ENCODE data around the gene DLX5.
"Not testable (repeated sequence)": the region's sequence is repeated elsewhere in the genome, so short reads cannot be mapped to it uniquely, and the experiment has no call there.

The DLX5 gene
- 0 reads per million in 9 experiments for total RNA-seq

DNA sequence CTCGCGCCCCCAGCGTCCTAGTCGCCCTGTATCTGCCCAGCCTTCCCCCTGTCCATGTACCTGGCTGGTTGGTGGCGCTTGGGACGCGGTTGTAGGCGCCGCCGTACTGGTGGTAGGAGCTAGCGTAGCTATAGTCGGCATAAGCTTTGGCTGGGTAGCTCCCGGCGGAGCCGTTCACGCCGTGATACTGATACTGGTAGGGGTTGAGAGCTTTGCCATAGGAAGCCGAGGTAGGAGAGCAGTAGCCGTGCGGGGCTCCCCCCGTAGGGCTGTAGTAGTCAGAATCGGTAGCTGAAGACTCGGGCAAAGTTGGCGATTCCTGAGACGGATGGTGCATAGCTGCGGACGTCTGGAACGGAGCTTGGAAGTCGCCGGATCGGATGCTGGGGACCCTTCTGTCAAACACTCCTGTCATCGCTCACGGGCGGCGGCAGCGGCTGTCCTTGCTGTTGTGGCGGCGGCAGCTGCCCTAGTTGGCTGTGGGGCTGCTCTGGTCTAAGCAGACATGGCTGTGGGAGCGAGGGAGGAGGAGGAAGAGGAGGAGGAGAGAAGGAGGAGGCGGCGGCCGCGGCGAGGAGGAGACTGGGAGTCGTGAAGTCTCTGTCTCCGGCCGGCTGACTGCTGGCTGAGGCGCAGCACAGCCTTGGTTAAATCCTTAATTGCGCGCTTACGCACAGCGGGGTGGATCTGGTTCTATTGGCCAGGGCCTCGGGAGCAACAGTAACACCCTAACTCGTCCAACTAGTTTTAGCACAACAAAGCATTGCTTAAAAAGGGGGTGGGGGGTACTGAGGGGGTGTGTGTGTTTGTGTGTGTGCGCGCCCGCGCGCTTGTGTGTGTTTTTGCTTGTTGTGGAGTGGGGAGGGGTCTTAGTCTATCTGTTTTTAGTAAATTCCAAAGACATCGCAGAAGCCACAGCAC lies at the start of gene DLX5:
Gene DLX5 (minus strand): TSS at position 623 of the 921 bp plus-strand sequence. CDS start 208 bp downstream, at position 415.
- peaks cover 91 to 97% of the 10 kb centered on the region in 2 donors for H3K27me3 Mint-ChIP-seq
- H3K4me1 Mint-ChIP-seq (ENCODE audit: low read depth in 2 of 2), result peaks cover 34 to 38% of the 10 kb centered on the region in 2 donors
- H3K9me3 Mint-ChIP-seq, result no peaks in the 10 kb centered on the region
- peak within 1 kb of the TSS; percentile 40 to 48 for H3K4me3 Mint-ChIP-seq
- ATAC-seq (replicated peaks) (no peak), DNase-seq (no peak)
- H3K36me3 Mint-ChIP-seq (ENCODE audit: insufficient read depth), result peaks cover 6% of the 10 kb centered on the region
- no peak within 1 kb of the TSS for H3K27ac Mint-ChIP-seq

- not testable (repeated sequence) for ATAC-seq (replicated peaks); DNase-seq; H3K4me1 Mint-ChIP-seq (ENCODE audit: low read depth in 2 of 2); H3K4me3 Mint-ChIP-seq; H3K36me3 Mint-ChIP-seq (ENCODE audit: insufficient read depth); H3K9me3 Mint-ChIP-seq; H3K27ac Mint-ChIP-seq
- peaks cover 51 to 66% of the 10 kb centered on the region in 2 donors for H3K27me3 Mint-ChIP-seq
These were observed 47.4 kb upstream of the DLX5 start for GRCh38 chr7:97072025-97072424.

DNA sequence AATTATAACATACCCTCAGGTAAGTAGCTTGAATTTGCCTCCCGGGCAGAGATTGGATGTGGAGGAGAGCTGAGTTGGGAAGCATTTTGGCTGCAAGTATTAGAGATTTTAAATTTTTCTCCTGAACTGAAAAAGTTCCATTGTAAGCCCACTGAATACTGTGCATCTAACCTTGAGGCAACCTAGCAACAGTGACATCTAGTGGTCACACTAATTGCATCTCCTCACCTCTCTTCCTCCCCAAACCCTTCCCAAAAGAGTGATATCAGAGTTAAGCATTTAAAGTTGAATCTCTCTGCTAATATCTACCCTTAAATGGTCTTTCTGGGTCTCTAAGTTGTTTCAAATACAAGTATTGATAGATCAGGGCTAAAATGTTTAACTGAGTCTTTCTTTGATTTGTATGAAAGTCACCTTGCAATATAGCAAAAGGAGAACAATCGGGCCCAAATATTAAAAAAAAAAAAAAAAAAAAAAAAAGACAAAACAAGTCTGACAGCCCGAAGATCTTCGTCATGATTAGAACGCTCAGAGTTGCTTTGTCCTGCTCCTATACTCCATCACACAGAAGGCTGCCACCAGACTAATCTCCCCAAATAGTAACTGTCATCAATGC lies 40.4 kb upstream of the DLX5 start:
- peak; percentile 54 for ATAC-seq (replicated peaks)
- Mint-ChIP-seq H3K9me3 (no peaks in the 10 kb centered on the region), H3K27ac (no peak overlapping the region), H3K4me1 (ENCODE audit: low read depth in 2 of 2) (no peaks in the 10 kb centered on the region), H3K4me3 (no peak overlapping the region), H3K27me3 (peaks cover under 1 to 1% of the 10 kb centered on the region in 2 donors), H3K36me3 (ENCODE audit: insufficient read depth) (no peaks in the 10 kb centered on the region)
- DNase-seq, result peak; percentile 6 to 12 (median 10)

- no peaks in the 10 kb centered on the region for H3K4me1 Mint-ChIP-seq (ENCODE audit: low read depth in 2 of 2)
- peaks cover 12% of the 10 kb centered on the region in 2 donors for H3K27me3 Mint-ChIP-seq
These were observed 39.4 kb upstream of the DLX5 start for GRCh38 chr7:97064020-97064419.

DNA sequence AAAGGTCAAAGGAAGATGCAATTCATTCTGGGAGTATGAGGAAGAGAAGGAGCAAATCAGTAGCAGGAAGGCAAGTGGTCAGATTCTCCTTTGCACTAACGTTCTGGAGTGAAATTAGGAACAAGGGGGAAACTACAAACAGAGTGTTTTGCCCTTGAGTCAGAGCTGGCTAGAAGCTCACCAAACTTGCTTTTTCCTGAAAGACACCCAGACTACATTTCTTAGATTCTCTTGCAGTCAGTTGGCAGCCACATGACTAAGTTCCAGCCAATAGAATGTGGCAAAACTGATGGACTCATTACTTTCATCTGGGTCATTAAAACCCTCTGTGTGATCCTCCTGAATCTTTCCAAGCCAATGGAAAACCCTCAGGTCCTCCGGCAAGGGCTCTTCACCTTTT lies 18.6 kb upstream of the DLX5 start:
- H3K36me3 Mint-ChIP-seq (ENCODE audit: insufficient read depth), result no peaks in the 10 kb centered on the region
- no peak overlapping the region for H3K27ac Mint-ChIP-seq
- DNase-seq (no peak), ATAC-seq (replicated peaks) (no peak)
- no peaks in the 10 kb centered on the region for H3K9me3 Mint-ChIP-seq
- H3K4me1 Mint-ChIP-seq (ENCODE audit: low read depth in 2 of 2), result no peaks in the 10 kb centered on the region
- H3K4me3 Mint-ChIP-seq, result no peak overlapping the region
- H3K27me3 Mint-ChIP-seq, result peaks cover 50 to 53% of the 10 kb centered on the region in 2 donors

More at GRCh38 chr7:97064020-97064419, 39.4 kb upstream of the DLX5 start:
- no peak for ATAC-seq (replicated peaks)
- peaks cover 8 to 10% of the 10 kb centered on the region in 2 donors for H3K9me3 Mint-ChIP-seq
- no peak overlapping the region for H3K27ac Mint-ChIP-seq
- no peaks in the 10 kb centered on the region for H3K36me3 Mint-ChIP-seq (ENCODE audit: insufficient read depth)
- DNase-seq, result no peak
- no peak overlapping the region for H3K4me3 Mint-ChIP-seq

DNA sequence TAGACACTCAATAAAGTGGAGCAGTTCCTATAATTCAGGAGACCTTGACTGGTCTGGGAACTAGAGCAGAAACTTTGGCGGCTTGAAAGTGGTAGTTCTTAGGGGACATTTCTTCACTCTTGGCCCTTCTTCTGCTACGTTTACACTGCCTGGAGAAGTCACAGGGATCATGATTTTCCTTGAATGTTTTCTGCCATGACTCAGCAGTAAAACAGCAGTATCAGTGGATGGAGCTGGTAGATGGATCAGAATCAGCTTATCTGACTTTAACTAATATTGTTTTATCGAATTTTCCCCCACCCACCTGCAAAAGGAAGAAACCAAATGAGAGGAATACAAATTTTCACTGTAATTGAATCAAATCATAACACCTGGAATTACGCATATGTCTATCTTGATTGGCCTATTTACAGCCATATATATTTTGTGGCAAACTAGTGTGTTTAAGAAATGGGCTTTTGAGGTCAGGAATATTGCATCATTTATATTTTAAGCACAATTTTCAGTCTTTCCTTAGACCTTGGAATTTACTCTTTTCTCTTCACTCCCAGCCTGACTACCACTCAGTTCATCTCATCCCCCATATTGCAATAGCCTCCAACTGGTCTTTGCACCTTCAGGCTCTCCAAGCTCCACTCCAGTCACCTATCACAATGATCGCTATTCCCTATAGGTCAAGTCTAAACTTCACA lies 14.9 kb upstream of the DLX5 start:
- Mint-ChIP-seq H3K27me3 (peaks cover 45 to 49% of the 10 kb centered on the region in 2 donors), H3K27ac (no peak overlapping the region)
- ATAC-seq (replicated peaks), result no peak

GRCh38 chr7:97034213-97034852 lies 9.7 kb upstream of the DLX5 start:
- not testable (repeated sequence) for H3K4me3 Mint-ChIP-seq; H3K27ac Mint-ChIP-seq; ATAC-seq (replicated peaks); H3K36me3 Mint-ChIP-seq (ENCODE audit: insufficient read depth); DNase-seq; H3K9me3 Mint-ChIP-seq; H3K4me1 Mint-ChIP-seq (ENCODE audit: low read depth in 2 of 2)
- peaks cover 22 to 31% of the 10 kb centered on the region in 2 donors for H3K27me3 Mint-ChIP-seq

More for the DNA sequence above, 14.9 kb upstream of the DLX5 start:
- Mint-ChIP-seq H3K36me3 (ENCODE audit: insufficient read depth) (no peaks in the 10 kb centered on the region), H3K4me1 (ENCODE audit: low read depth in 2 of 2) (no peaks in the 10 kb centered on the region), H3K4me3 (no peak overlapping the region), H3K9me3 (no peaks in the 10 kb centered on the region)
- DNase-seq, result no peak

GRCh38 chr7:97027427-97028234 lies 3.0 kb upstream of the DLX5 start:
- no peak overlapping the region for H3K27ac Mint-ChIP-seq
- DNase-seq (peak; percentile 41 to 49 (median 46)), ATAC-seq (replicated peaks) (peak; percentile 64)
- peaks cover 74 to 88% of the 10 kb centered on the region in 2 donors for H3K27me3 Mint-ChIP-seq
- peaks cover 3% of the 10 kb centered on the region for H3K36me3 Mint-ChIP-seq (ENCODE audit: insufficient read depth)
- peaks cover 26 to 32% of the 10 kb centered on the region in 2 donors for H3K4me1 Mint-ChIP-seq (ENCODE audit: low read depth in 2 of 2)
- peak overlapping the region; percentile 60 to 70 for H3K4me3 Mint-ChIP-seq
- H3K9me3 Mint-ChIP-seq, result no peaks in the 10 kb centered on the region

GRCh38 chr7:97026715-97027426 lies 2.2 kb upstream of the DLX5 start:
- DNase-seq (no peak), ATAC-seq (replicated peaks) (peak; percentile 17)
- H3K36me3 Mint-ChIP-seq (ENCODE audit: insufficient read depth), result peaks cover 6% of the 10 kb centered on the region
- H3K4me3 Mint-ChIP-seq, result peak overlapping the region; percentile 60 to 70
- H3K27me3 Mint-ChIP-seq, result peaks cover 82 to 88% of the 10 kb centered on the region in 2 donors
- no peak overlapping the region for H3K27ac Mint-ChIP-seq
- H3K9me3 Mint-ChIP-seq, result no peaks in the 10 kb centered on the region
- H3K4me1 Mint-ChIP-seq (ENCODE audit: low read depth in 2 of 2), result peaks cover 28 to 38% of the 10 kb centered on the region in 2 donors

- DNase-seq, result no peak
- H3K27ac Mint-ChIP-seq, result no peak overlapping the region
- H3K4me3 Mint-ChIP-seq, result peak overlapping the region; percentile 60 to 70
- H3K36me3 Mint-ChIP-seq (ENCODE audit: insufficient read depth), result peaks cover 6% of the 10 kb centered on the region
- H3K27me3 Mint-ChIP-seq, result peaks cover 83 to 88% of the 10 kb centered on the region in 2 donors
- peak; percentile 33 for ATAC-seq (replicated peaks)
- no peaks in the 10 kb centered on the region for H3K9me3 Mint-ChIP-seq
- H3K4me1 Mint-ChIP-seq (ENCODE audit: low read depth in 2 of 2), result peaks cover 32 to 38% of the 10 kb centered on the region in 2 donors
These were observed 1.5 kb upstream of the DLX5 start for GRCh38 chr7:97025983-97026714.

DNA sequence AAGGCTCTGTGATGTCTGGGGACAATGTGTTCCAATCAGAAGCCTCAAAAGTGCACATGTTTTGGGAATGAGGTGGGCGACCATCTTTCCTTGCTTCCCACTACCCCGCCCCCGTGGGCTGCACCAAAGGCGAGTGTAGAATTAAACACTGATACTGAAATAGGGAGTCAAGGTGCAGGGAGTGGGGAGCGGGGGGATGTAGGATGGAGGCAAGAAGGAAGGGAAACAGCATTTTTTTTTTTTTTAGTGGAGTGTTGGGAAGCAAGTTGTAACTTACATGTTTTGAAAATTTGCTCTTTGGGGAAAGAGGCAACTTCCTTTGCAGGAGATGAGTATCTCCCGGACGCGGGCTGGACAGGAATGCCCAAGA lies 484 bp upstream of the DLX5 start:
- peaks cover 87 to 92% of the 10 kb centered on the region in 2 donors for H3K27me3 Mint-ChIP-seq
- peaks cover 34 to 38% of the 10 kb centered on the region in 2 donors for H3K4me1 Mint-ChIP-seq (ENCODE audit: low read depth in 2 of 2)
- ATAC-seq (replicated peaks) (no peak), DNase-seq (no peak)
- no peak overlapping the region for H3K27ac Mint-ChIP-seq
- no peaks in the 10 kb centered on the region for H3K9me3 Mint-ChIP-seq
- no peak overlapping the region for H3K4me3 Mint-ChIP-seq
- peaks cover 6% of the 10 kb centered on the region for H3K36me3 Mint-ChIP-seq (ENCODE audit: insufficient read depth)
